IMR-90 (cell line): ENCODE data around the gene ANKK1. TPM values are rescaled to one million over a fixed set of nuclear protein-coding genes. Genes with fewer than 3 reads are reported as not detected.

ENCODE experiments used
- ATAC-seq: fragments of 200-7000 bp; cut with Tn5 transposase; 2 replicates; pipeline ENCODE4 v1.9.1; 2020; ENCODE audit warnings: low read depth, mild to moderate bottlenecking, moderate library complexity
- BruUV-seq: library from RNA; stranded (reverse); fragments of 400-500 nt; replicated peaks from 2 replicates; lab custom pipeline; 2021; lab: Mats Ljungman, UMichigan
- CTCF ChIA-PET: fragments of 300-600 bp; formaldehyde crosslinking; extraction: SDS; loops from one replicate; lab custom pipeline; 2021; ENCODE audit warnings: antibody characterized with exemption; lab: Yijun Ruan, JAX
- POLR2A ChIA-PET: fragments of 300-600 bp; sonication (Branson Sonifier 250); formaldehyde crosslinking; loops from one replicate; lab custom pipeline; 2022; ENCODE audit warnings: antibody characterized with exemption; ENCODE audit not compliant: unreplicated experiment; lab: Charles Lee
- DNase-seq: peaks from one replicate; pipeline ENCODE4 v3.0.0; 2013
- H2AFZ ChIP-seq: replicated peaks from 2 replicates; pipeline ENCODE3; 2013; ENCODE audit warnings: low read length, mild to moderate bottlenecking; ENCODE audit not compliant: poor library complexity
- H2AK5ac ChIP-seq: 2 replicates; pipeline ENCODE4 v1.6.1; 2013; ENCODE audit warnings: low read depth, low read length, inconsistent platforms
- H2AK9ac ChIP-seq: replicated peaks from 2 replicates; pipeline ENCODE3; 2013; ENCODE audit warnings: mild to moderate bottlenecking, low read depth, low read length, moderate library complexity; ENCODE audit not compliant: poor library complexity
- H2BK120ac ChIP-seq: 2 replicates; pipeline ENCODE4 v1.6.1; 2013; ENCODE audit warnings: low read depth, low read length, inconsistent platforms
- H2BK15ac ChIP-seq: 3 replicates; pipeline ENCODE4 v1.6.1; 2013; ENCODE audit warnings: low read depth, low read length, inconsistent platforms
- H2BK20ac ChIP-seq: 2 replicates; pipeline ENCODE4 v1.6.1; 2013; ENCODE audit warnings: low read depth, mild to moderate bottlenecking, inconsistent platforms, low read length, moderate library complexity
- H2BK5ac ChIP-seq: 2 replicates; pipeline ENCODE4 v1.6.1; 2013; ENCODE audit warnings: mild to moderate bottlenecking, low read depth, low read length, inconsistent platforms; ENCODE audit not compliant: poor library complexity, severe bottlenecking
- H3K14ac ChIP-seq: replicated peaks from 2 replicates; pipeline ENCODE4 v1.6.1; 2013; ENCODE audit warnings: low read depth, low read length, inconsistent platforms
- H3K18ac ChIP-seq: 2 replicates; pipeline ENCODE4 v1.6.1; 2013; ENCODE audit warnings: low read depth, low read length, control low read depth
- H3K23ac ChIP-seq: 2 replicates; pipeline ENCODE4 v1.6.1; 2013; ENCODE audit warnings: low read depth, low read length, inconsistent platforms
- H3K27ac ChIP-seq: 2 replicates; pipeline ENCODE4 v1.5.1; 2013; ENCODE audit warnings: mild to moderate bottlenecking, control low read depth, low read length; ENCODE audit not compliant: insufficient read depth
- H3K27me3 ChIP-seq: 2 replicates; pipeline ENCODE4 v1.6.1; 2013; ENCODE audit warnings: low read length; ENCODE audit not compliant: control insufficient read depth, insufficient read depth
- H3K36me3 ChIP-seq: 2 replicates; pipeline ENCODE4 v1.6.1; 2013; ENCODE audit warnings: low read length, mixed read lengths; ENCODE audit not compliant: control insufficient read depth, insufficient read depth
- H3K4ac ChIP-seq: 2 replicates; pipeline ENCODE4 v1.6.1; 2013; ENCODE audit warnings: low read depth, low read length, inconsistent platforms
- H3K4me1 ChIP-seq: 2 replicates; pipeline ENCODE4 v1.6.1; 2013; ENCODE audit warnings: low read length, mixed read lengths; ENCODE audit not compliant: control insufficient read depth, insufficient read depth
- H3K4me2 ChIP-seq: 2 replicates; pipeline ENCODE4 v1.6.1; 2013; ENCODE audit warnings: low read depth, mild to moderate bottlenecking, control low read depth, low read length, moderate library complexity
- H3K4me3 ChIP-seq: 2 replicates; pipeline ENCODE4 v1.5.1; 2013; ENCODE audit warnings: low read depth, mild to moderate bottlenecking, control low read depth, low read length, moderate library complexity; ENCODE audit not compliant: insufficient read depth
- H3K56ac ChIP-seq: 2 replicates; pipeline ENCODE4 v1.6.1; 2013; ENCODE audit warnings: low read length, inconsistent platforms; ENCODE audit not compliant: insufficient read depth; ENCODE audit errors: extremely low read depth
- H3K79me1 ChIP-seq, 2 experiments: 2 replicates each; pipeline ENCODE4 v1.6.1; 2013; ENCODE audit warnings: low read length in 2 of 2, inconsistent platforms in 1 of 2, low read depth in 1 of 2
- H3K9ac ChIP-seq: 2 replicates; pipeline ENCODE4 v1.6.1; 2013; ENCODE audit warnings: low read depth, low read length, control low read depth
- H3K9me1 ChIP-seq: 2 replicates; pipeline ENCODE4 v1.6.1; 2013; ENCODE audit warnings: low read length, inconsistent platforms; ENCODE audit not compliant: insufficient read depth
- H3K9me3 ChIP-seq: 2 replicates; pipeline ENCODE4 v1.6.1; 2013; ENCODE audit warnings: low read length; ENCODE audit not compliant: control insufficient read depth, insufficient read depth
- H4K20me1 ChIP-seq: 2 replicates; pipeline ENCODE4 v1.6.1; 2013; ENCODE audit warnings: low read length, inconsistent platforms; ENCODE audit not compliant: insufficient read depth
- H4K5ac ChIP-seq: 2 replicates; pipeline ENCODE4 v1.6.1; 2013; ENCODE audit warnings: mild to moderate bottlenecking, low read depth, low read length, control low read depth
- H4K8ac ChIP-seq, 2 experiments: 2 replicates each; pipeline ENCODE4 v1.6.1; 2013; ENCODE audit warnings: low read depth in 2 of 2, low read length in 2 of 2, control low read depth in 1 of 2, inconsistent platforms in 1 of 2
- H4K91ac ChIP-seq: 2 replicates; pipeline ENCODE4 v1.6.1; 2013; ENCODE audit warnings: low read depth, low read length, inconsistent platforms; ENCODE audit not compliant: insufficient read depth
- BHLHE40 ChIP-seq: fragments of 150-350 bp; IDR thresholded peaks from 2 replicates; pipeline ENCODE4 v1.6.1; 2016; ENCODE audit warnings: mild to moderate bottlenecking, low read depth, low read length
- WGBS, 2 experiments: methylation state at CpG; one replicate each; pipeline versions ENCODE4 v1.1.5 to v1.1.7; 2013; ENCODE audit warnings: missing lambda C conversion rate in 2 of 2; ENCODE audit not compliant: insufficient read length in 1 of 2; ENCODE audit errors: extremely low coverage in 2 of 2; 5-methylcytosine and 5-hydroxymethylcytosine counted together
- dilution Hi-C: fragments of 300-500 bp; cut with HindIII; formaldehyde crosslinking; loops from one replicate; pipeline ENCODE4 v1.14.3; 2018; ENCODE audit warnings: low sequenced_read_pairs; ENCODE audit not compliant: unreplicated experiment
- in situ Hi-C: fragments of 300-500 bp; cut with MboI; formaldehyde crosslinking; loops from 3 replicates; pipeline ENCODE4 v1.14.3; 2019; ENCODE audit warnings: low sequenced_read_pairs, inconsistent platforms, mixed read lengths
- intact Hi-C: fragments of 100-400 bp; cut with micrococcal nuclease; formaldehyde crosslinking; loops from 2 replicates; pipeline ENCODE4 v1.10.0; 2022
- polyA plus RNA-seq, 3 experiments: library from polyadenylated mRNA; depleted of rRNA; stranded (reverse); fragments of >200 nt; gene quantifications; 2 replicates each; pipeline ENCODE4 v1.2.3, GENCODE V29; 2012; ENCODE audit warnings: low replicate concordance in 1 of 3
- total RNA-seq: library from RNA; depleted of rRNA; stranded (reverse); fragments of >200 nt; gene quantifications from 2 replicates; pipeline ENCODE4 v1.2.3, GENCODE V29; 2012

ANKK1 gene
- total and polyA plus RNA-seq, 2 of the 4 experiments (the other 2 are of a cell fraction): not detected

DNA sequence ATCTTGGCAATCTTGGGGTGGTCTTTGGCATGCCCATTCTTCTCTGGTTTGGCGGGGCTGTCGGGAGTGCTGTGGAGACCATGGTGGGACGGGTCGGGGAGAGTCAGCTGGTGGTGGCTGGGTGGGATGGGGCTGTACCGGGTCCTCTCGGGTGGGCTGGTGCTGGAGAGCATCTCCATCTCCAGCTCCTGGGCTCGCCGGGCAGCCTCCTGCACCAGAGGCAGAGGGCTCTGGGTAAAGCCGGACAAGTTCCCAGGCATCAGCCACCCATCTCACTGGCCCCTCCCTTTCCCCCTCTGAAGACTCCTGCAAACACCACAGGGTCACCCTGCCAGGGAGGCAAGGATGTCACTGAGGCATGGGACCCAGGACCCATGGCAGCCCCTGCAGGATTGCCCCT, 25.1 kb downstream of the ANKK1 start:
- no peak overlapping the region for H3K4ac ChIP-seq
- H3K4me2 ChIP-seq: no peak overlapping the region
- ChIA-PET CTCF (interaction anchor here (0.6 kb wide), 1 partner anchor 79 kb away, joined by 4 read pairs; no protein-coding TSS in a partner anchor), POLR2A (no interaction called here)
- no peak overlapping the region for H2BK15ac ChIP-seq
- no peaks in the 10 kb centered on the region for H3K9me1 ChIP-seq
- ATAC-seq: no peak
- no peaks in the 10 kb centered on the region for H4K20me1 ChIP-seq
- H4K5ac ChIP-seq: no peak overlapping the region
- no peak overlapping the region for H2BK5ac ChIP-seq
- no peak overlapping the region for H3K56ac ChIP-seq
- no peak for DNase-seq
- H2AK9ac ChIP-seq: no peak overlapping the region
- H3K14ac ChIP-seq: no peak overlapping the region
- peaks cover 10% of the 10 kb centered on the region for H3K27me3 ChIP-seq
- BruUV-seq: no TSS peak
- dilution Hi-C loops (no loop called here), in situ Hi-C loops (no loop called here), intact Hi-C loops (no loop called here)
- no CpG with 5 or more reads among the region's 9 CpGs for WGBS, 2 experiments
- no peak overlapping the region for H2AK5ac ChIP-seq
- H4K91ac ChIP-seq: no peak overlapping the region
- H4K8ac ChIP-seq: no peak overlapping the region
- H3K9ac ChIP-seq: no peak overlapping the region
- H3K23ac ChIP-seq: no peak overlapping the region
- no peak overlapping the region for H2AFZ ChIP-seq
- H3K36me3 ChIP-seq: no peaks in the 10 kb centered on the region
- no peaks in the 10 kb centered on the region for H3K4me1 ChIP-seq
- H3K79me1 ChIP-seq: no peaks in the 10 kb centered on the region
- H2BK20ac ChIP-seq: no peak overlapping the region
- no peak for TF ChIP-seq BHLHE40
- H3K4me3 ChIP-seq: no peak overlapping the region
- H2BK120ac ChIP-seq: no peak overlapping the region
- H3K9me3 ChIP-seq: no peaks in the 10 kb centered on the region
- no peak overlapping the region for H3K27ac ChIP-seq
- H3K18ac ChIP-seq: no peak overlapping the region
